Liver (tissue), 3 donors: ENCODE measurements around the gene APBA1.

Source experiments
- ATF3 ChIP-seq: IDR thresholded peaks from 2 replicates; pipeline ENCODE4 v1.6.1; 2016; ENCODE audit warnings: antibody characterized with exemption
- EGR1 ChIP-seq, 2 donors: IDR thresholded peaks; 2 replicates each; pipeline ENCODE4 v1.6.1; 2016 to 2018; ENCODE audit warnings: antibody characterized with exemption in 2 of 2, low read depth in 2 of 2
- JUND ChIP-seq, 2 donors: IDR thresholded peaks; 2 replicates each; pipeline ENCODE4 v1.6.1; 2016; ENCODE audit warnings: antibody characterized with exemption in 2 of 2
- RAD21 ChIP-seq, 2 donors: IDR thresholded peaks; 2 replicates each; pipeline ENCODE4 v1.6.1; 2016; ENCODE audit warnings: antibody characterized with exemption in 2 of 2, mild to moderate bottlenecking in 2 of 2
- TAF1 ChIP-seq: conservative IDR thresholded peaks from 2 replicates; pipeline ENCODE4 v1.6.1; 2016; ENCODE audit warnings: antibody characterized with exemption, mild to moderate bottlenecking
- TF ChIP-seq, protein P1 (sequence below): fragments of 150-350 bp; IDR thresholded peaks from 2 replicates; pipeline ENCODE4 v1.5.1; 2017; ENCODE audit warnings: improper control_type of control experiment, low read depth, low read length; ENCODE audit not compliant: missing input control
- donor health status: healthy.
- donor health status: healthy.

DNA sequence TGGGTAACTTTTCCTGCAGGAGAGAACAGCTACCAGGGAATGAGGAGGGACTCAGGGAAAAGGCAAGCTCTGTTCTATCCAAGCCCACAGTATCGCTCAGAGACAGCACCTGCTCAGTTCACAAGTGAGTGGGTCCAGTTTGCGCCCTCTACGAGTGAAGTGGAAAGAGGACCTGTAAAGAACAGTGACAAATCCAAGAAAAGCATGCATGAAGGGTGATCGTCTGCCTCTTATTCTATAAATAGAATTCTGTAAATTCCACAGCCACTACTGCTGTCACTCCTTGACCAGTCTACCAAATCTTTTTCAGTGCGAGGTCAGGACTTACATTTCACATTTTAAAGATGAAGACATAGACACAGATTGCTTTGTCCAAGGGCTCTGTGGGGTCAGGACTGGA, 229.7 kb downstream of the APBA1 start:
- TF ChIP-seq RAD21 (IDR thresholded peaks at IDR 0.05) (no peak), TAF1 (no peak), JUND (IDR thresholded peaks at IDR 0.05) (no peak), ATF3 (no peak), EGR1 (IDR thresholded peaks at IDR 0.05; ENCODE audit: low read depth in 2 of 2) (no peak)
- TF ChIP-seq, protein P1, sequence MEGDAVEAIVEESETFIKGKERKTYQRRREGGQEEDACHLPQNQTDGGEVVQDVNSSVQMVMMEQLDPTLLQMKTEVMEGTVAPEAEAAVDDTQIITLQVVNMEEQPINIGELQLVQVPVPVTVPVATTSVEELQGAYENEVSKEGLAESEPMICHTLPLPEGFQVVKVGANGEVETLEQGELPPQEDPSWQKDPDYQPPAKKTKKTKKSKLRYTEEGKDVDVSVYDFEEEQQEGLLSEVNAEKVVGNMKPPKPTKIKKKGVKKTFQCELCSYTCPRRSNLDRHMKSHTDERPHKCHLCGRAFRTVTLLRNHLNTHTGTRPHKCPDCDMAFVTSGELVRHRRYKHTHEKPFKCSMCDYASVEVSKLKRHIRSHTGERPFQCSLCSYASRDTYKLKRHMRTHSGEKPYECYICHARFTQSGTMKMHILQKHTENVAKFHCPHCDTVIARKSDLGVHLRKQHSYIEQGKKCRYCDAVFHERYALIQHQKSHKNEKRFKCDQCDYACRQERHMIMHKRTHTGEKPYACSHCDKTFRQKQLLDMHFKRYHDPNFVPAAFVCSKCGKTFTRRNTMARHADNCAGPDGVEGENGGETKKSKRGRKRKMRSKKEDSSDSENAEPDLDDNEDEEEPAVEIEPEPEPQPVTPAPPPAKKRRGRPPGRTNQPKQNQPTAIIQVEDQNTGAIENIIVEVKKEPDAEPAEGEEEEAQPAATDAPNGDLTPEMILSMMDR, result no peak
